ENCODE results near the gene RIPOR3. TPM values are rescaled to one million over a fixed set of nuclear protein-coding genes. Genes with fewer than 3 reads are reported as not detected.

RIPOR3 gene, protein sequence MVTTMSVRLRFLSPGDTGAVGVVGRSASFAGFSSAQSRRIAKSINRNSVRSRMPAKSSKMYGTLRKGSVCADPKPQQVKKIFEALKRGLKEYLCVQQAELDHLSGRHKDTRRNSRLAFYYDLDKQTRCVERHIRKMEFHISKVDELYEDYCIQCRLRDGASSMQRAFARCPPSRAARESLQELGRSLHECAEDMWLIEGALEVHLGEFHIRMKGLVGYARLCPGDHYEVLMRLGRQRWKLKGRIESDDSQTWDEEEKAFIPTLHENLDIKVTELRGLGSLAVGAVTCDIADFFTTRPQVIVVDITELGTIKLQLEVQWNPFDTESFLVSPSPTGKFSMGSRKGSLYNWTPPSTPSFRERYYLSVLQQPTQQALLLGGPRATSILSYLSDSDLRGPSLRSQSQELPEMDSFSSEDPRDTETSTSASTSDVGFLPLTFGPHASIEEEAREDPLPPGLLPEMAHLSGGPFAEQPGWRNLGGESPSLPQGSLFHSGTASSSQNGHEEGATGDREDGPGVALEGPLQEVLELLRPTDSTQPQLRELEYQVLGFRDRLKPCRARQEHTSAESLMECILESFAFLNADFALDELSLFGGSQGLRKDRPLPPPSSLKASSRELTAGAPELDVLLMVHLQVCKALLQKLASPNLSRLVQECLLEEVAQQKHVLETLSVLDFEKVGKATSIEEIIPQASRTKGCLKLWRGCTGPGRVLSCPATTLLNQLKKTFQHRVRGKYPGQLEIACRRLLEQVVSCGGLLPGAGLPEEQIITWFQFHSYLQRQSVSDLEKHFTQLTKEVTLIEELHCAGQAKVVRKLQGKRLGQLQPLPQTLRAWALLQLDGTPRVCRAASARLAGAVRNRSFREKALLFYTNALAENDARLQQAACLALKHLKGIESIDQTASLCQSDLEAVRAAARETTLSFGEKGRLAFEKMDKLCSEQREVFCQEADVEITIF
- total RNA-seq = 12.7 and 15.6 TPM in 2 replicates

DNA sequence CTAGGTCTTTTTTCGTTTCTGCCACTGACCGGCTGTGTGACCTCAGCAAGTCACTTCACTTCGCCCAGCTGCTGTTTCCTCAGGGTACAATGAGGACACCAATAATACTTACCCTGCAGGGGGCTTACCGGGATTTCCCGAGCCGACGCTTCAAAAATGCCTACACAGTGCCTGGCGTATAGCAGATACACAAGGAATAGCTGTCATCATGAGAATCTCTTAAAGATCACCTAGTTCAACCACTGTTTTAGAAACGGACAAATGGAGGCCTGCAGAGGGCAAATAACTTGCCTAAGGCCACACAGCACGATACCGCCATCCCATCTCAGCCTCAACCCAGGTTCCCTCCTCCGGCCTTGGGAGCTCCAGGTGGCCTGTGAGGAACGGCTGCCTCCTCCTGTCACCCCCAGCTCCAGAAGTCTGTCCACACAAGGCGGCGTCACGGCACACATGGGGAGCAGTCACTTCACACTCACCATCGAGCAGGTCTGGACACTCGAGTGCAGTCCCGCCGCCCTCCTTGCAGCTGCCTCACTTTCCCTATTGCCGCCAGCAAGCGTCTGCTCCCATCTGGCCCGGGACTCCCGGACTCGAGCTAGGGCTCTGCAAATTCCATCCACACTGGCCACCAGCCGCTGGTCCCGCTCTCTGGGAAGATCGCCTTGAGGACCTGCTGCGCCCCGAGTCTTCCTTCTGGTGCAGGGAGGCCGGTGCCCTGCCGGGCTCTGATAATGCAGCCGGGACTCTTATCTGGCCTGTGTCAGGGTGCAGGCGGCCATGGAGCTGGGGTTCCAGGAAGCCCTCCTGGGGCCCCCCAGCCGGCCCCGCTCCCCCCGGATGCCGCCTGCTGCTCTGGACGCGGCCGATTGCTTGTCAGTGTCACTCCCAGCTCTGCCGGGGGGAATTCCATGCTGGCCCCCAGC lies at the start of gene RIPOR3:
TSS of gene RIPOR3 (minus strand) at position 893 of the 923 bp plus-strand sequence. CDS start at position 479, 414 bp downstream.

DNA sequence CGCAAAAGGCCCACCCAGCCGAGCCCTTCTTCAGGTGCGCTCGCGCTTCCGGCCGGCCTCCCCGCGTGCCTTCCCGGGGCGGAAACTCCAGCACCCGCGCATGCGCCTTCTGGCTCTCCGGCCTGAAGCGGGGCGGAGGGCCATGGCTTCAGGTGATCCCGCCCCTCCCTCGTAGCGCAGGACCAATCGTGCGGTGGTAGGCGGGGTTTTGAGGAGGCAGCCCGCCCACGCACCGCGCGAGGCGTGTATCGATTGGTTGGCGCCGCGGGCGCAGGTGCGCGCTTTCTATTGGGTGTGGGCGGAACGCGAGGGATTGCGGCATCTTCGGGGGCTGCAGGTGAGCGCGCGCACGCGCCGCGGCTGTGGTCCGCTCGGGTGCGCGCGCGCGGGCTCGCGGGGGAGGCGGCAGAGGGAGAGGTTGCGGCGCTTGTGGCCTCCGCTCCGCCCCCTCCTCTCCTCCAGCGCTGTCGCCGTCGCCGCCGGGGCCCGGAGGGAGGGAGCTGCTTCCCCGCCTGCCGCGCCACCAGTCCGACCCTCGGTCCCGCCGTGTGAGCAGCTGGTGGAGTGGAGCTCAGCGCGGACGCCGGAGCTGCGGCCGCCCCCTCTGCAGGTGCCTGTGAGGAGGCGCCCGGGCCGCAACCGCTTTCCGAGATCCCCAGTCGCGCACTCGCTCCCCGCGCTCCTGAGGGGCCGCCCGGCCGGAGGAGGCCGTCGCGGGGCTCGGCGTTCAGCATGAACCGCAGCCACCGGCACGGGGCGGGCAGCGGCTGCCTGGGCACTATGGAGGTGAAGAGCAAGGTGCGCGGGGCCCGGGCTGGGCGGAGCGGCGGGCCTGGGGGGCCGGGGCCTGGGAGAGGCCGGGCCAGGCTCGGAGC lies 40.0 kb upstream of the RIPOR3 start, which contains the start of gene PARD6B:
TSS of gene PARD6B (plus strand) at position 526 of the 875 bp plus-strand sequence. CDS start at position 733, 207 bp downstream.

Other genes with a start within 250 kb of the RIPOR3 start
- gene PTPN1, start 181.2 kb downstream of the RIPOR3 start, total RNA-seq = 18.7 and 24.7 TPM in 2 replicates
- gene PARD6B, start 40.0 kb upstream of the RIPOR3 start, total RNA-seq = 2.3 and 3.5 TPM in 2 replicates
- gene BCAS4, start 103.5 kb upstream of the RIPOR3 start, total RNA-seq = 14.2 and 17.9 TPM in 2 replicates
- 35.7 and 36.1 TPM in 2 replicates for gene ADNP, start 239.9 kb upstream of the RIPOR3 start, total RNA-seq

Data from uterine smooth muscle cell (primary cell).